Stimulated activated CD8-positive, alpha-beta memory T cell treated with anti-CD3 and anti-CD28 coated beads, Interleukin-2, amount 100 ng/mL, for 48 hours (primary cell): ENCODE data around the gene SYPL2.

Experiments
- DNase-seq, 2 donors: peaks; one replicate each; pipeline ENCODE4 v3.0.0-alpha.2; 2020; ENCODE audit warnings: low read depth in 2 of 2

The SYPL2 gene

GRCh38 chr1:109516872-109517271, 50.5 kb downstream of the SYPL2 start:
- DNase-seq: no peak

- DNase-seq: no peak
Observed at GRCh38 chr1:109517337-109517736, 51.0 kb downstream of the SYPL2 start.

- no peak for DNase-seq
Observed at GRCh38 chr1:109521002-109521951, 54.9 kb downstream of the SYPL2 start.

- DNase-seq: no peak
Observed at GRCh38 chr1:109522026-109522425, 55.7 kb downstream of the SYPL2 start.

- no peak for DNase-seq
Observed at GRCh38 chr1:109523706-109524105, 57.4 kb downstream of the SYPL2 start.

GRCh38 chr1:109527098-109527811, 60.9 kb downstream of the SYPL2 start:
- no peak for DNase-seq

- no peak for DNase-seq
Observed at GRCh38 chr1:109527846-109528695, 61.7 kb downstream of the SYPL2 start.

GRCh38 chr1:109528712-109529111, 62.4 kb downstream of the SYPL2 start:
- DNase-seq: no peak

GRCh38 chr1:109529881-109530456, 63.6 kb downstream of the SYPL2 start:
- DNase-seq: no peak

- no peak for DNase-seq
Observed at GRCh38 chr1:109530457-109531087, 64.2 kb downstream of the SYPL2 start.

GRCh38 chr1:109531380-109531779, 65.0 kb downstream of the SYPL2 start:
- DNase-seq: no peak
